Activated gamma-delta T cell treated with anti-CD3 and anti-CD28 coated beads, Interleukin-2, amount 50 U/mL, for 16 hours (primary cell): ENCODE results near the gene CFAP74.

Source experiments
- DNase-seq: peaks from one replicate; pipeline ENCODE4 v3.0.0-alpha.2; 2020; ENCODE audit warnings: low read depth

The CFAP74 gene

GRCh38 chr1:2003541-2004131, at the start of gene CFAP74:
Gene CFAP74 (minus strand): TSS chr1:2003786. CDS start chr1:1990956, 12,830 bp downstream.
- no peak for DNase-seq

- no peak for DNase-seq
Observed at GRCh38 chr1:2053217-2053616, 49.6 kb upstream of the CFAP74 start.

GRCh38 chr1:2052756-2053155, 49.2 kb upstream of the CFAP74 start:
- DNase-seq = no peak

- DNase-seq = no peak
Observed at GRCh38 chr1:2052054-2052679, 48.6 kb upstream of the CFAP74 start.

GRCh38 chr1:2050793-2051682, 47.5 kb upstream of the CFAP74 start:
- DNase-seq = no peak

GRCh38 chr1:2050461-2050792, 46.8 kb upstream of the CFAP74 start:
- no peak for DNase-seq

GRCh38 chr1:2049718-2050431, 46.3 kb upstream of the CFAP74 start, which contains the start of gene PRKCZ:
Gene PRKCZ (plus strand): TSS chr1:2050411. CDS start chr1:2050631, 220 bp downstream.
- DNase-seq = peak; percentile 93

- DNase-seq = no peak
Observed at GRCh38 chr1:2049225-2049717, 45.7 kb upstream of the CFAP74 start.

- DNase-seq = no peak
Observed at GRCh38 chr1:2047749-2048729, 44.5 kb upstream of the CFAP74 start.

GRCh38 chr1:2046953-2047748, 43.6 kb upstream of the CFAP74 start:
- DNase-seq = no peak

- DNase-seq = no peak
Observed at GRCh38 chr1:2046174-2046917, 42.8 kb upstream of the CFAP74 start.

- no peak for DNase-seq
Observed at GRCh38 chr1:2045468-2046173, 42.0 kb upstream of the CFAP74 start.

- DNase-seq = peak; percentile 72
Observed at GRCh38 chr1:2044510-2045319, 41.1 kb upstream of the CFAP74 start.

GRCh38 chr1:2043886-2044285, 40.3 kb upstream of the CFAP74 start:
- DNase-seq = no peak

- DNase-seq = no peak
Observed at GRCh38 chr1:2042830-2043773, 39.5 kb upstream of the CFAP74 start.

- no peak for DNase-seq
Observed at GRCh38 chr1:2041887-2042286, 38.3 kb upstream of the CFAP74 start.

GRCh38 chr1:2041305-2041704, 37.7 kb upstream of the CFAP74 start:
- no peak for DNase-seq
